AG09319 (cell line): ENCODE measurements around the gene NECTIN1.

Experiments used
- DNase-seq: peaks from one replicate; pipeline ENCODE4 v3.0.0-alpha.2; 2010; ENCODE audit warnings: low read depth; ENCODE audit errors: extremely low read depth
- CTCF ChIP-seq: IDR thresholded peaks from 2 replicates; pipeline ENCODE4 v1.5.1; 2011; ENCODE audit warnings: low read depth, mild to moderate bottlenecking, inconsistent platforms, low read length, moderate library complexity

The NECTIN1 gene

DNA sequence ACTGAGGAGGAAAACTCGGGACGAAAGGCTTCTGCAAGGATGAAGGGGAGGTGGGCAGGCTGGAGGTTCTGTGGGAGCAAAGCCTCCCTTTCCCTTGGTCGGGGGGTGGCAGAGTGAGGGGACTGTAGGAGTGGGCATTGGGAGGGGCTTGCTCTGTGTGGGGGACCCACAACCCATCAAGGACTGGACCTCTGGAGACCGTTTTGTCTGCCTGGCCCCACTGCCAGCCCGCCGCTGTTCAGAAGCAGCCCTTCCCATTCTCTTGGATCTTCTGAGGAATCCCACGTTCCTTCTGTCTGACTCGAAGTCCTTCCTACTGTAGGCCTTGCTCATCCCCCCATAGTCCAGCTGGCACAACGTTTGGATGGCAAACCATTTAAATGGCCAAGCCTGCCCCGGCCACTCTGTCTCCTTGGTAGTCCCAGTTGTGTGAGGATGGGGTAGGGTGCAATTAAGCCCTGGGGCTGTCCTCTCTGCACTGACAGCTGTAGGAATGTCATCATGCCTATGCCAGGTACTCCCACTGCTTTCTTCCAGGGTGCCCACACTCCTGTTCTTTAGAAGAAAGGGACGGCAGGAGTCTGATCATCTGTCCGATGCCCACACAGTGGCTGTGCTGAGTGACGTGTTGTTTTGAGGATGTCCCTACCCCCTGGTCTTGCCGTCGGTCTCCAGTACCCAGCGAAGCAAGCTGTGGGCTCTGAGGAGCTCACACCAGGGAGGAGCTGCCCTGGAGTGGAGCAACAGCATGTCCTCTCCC lies 17.0 kb upstream of the NECTIN1 start:
- no peak for TF ChIP-seq CTCF
- DNase-seq, result no peak

- no peak for DNase-seq
- no peak for TF ChIP-seq CTCF
Measured at GRCh38 chr11:119745112-119745511, 16.1 kb upstream of the NECTIN1 start.

DNA sequence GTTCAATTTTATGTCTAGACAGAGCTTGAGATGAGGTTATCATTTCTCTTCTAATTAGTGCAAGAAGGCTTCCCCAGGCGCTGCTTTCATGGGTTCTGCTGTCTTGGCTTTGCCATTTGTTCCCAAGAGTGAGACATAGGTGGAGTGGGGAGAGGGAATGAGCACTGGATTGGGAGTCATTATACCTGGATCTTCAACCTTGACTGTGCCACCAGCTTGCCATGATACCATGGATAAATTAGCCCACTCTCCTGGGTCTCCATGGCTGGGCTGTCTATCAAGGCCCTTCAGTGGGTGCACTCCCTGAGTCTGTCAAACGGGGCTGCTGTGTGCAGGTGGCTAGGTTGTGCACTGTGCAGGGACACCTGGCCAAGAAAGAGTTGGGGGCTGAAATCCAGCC lies 15.6 kb upstream of the NECTIN1 start:
- no peak for TF ChIP-seq CTCF
- DNase-seq, result no peak

GRCh38 chr11:119743006-119743405 lies 14.0 kb upstream of the NECTIN1 start:
- TF ChIP-seq CTCF, result no peak
- DNase-seq, result no peak

GRCh38 chr11:119742263-119742861 lies 13.4 kb upstream of the NECTIN1 start:
- TF ChIP-seq CTCF, result no peak
- DNase-seq, result no peak

- TF ChIP-seq CTCF, result peak; percentile 71
- DNase-seq, result no peak
Measured at GRCh38 chr11:119741369-119742262, 12.6 kb upstream of the NECTIN1 start.

DNA sequence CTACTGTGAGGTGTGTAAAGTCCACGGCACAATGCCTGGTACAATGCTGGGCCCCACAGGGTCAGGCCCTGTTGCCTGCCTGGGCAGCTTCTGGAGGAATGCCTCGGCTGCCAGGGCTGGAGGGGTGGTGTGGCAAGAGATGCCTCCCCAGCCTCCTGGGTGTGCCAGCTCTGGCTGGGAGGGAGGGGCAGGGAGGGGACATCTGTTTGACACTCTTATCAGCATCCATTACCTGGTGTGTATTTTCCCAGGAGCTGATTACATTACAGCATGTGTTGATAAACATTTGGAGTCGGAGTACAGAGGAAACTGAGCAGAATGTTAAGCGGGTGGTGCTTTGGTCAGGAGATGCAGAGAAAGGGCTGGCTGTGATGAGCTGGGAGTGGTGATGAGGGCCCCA lies 11.0 kb upstream of the NECTIN1 start:
- no peak for TF ChIP-seq CTCF
- DNase-seq, result no peak
